Activated CD8-positive, alpha-beta memory T cell treated with anti-CD3 and anti-CD28 coated beads for 24 hours (primary cell): ENCODE measurements around the gene MACROD2.

ENCODE experiments used
- DNase-seq: peaks from one replicate; pipeline ENCODE4 v3.0.0-alpha.2; 2020

The MACROD2 gene

DNA sequence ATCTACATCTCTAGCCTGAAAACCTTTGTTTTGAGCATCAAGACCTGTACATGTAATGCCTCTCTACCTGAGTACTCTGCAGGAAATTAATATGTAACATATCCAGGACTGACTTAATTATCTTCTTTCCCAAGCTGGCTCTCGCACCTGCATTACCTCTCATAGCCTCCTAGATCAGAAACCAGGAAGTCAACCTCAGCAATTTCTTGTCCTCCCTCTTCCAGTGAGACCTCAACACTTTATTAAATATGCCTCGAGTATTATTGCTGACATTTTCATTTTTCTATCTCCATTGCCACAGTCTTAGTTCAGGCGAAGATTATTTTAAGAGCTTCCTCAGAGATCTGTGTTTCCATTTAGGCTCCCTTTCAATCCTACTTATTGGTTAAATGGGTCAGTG lies 69.0 kb downstream of the MACROD2 start:
- DNase-seq, result no peak

DNA sequence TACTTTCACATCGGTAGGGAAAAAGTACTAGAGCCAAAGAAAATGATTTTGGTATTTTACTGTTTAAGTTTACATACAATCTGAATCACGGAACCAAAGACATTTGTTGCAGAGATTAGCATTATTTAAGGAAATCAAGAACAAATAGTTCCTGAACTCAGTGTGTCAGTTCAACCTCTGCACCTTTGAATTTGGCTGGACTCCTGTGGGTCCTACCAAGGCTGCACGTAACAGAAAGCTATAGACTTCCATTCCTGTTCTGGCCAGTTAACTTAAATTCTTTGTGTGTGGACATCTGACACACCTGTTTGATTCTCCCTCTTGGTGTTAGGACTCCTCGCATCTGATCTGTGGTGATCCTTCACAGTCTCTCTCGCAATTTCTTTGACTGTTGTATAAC lies 69.6 kb downstream of the MACROD2 start:
- no peak for DNase-seq

DNA sequence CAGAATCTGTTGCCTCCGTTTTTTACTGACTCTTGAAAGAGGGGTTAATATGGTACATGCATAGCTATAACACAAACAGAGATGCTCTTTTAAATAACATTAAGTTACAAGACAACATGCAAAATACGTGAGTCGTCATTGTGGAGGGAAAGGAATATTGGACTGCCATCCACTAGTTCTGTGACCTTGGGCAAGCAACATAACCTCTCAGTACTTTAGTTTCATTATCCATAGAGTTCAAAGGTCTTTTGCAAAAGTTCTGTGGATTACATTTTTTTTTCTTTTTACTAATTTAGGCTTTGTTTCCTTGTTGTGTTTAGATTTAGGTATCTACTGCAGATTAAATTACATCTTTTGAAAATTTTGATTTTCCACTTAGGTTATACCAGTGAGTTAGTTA lies 70.5 kb downstream of the MACROD2 start:
- DNase-seq, result no peak

DNA sequence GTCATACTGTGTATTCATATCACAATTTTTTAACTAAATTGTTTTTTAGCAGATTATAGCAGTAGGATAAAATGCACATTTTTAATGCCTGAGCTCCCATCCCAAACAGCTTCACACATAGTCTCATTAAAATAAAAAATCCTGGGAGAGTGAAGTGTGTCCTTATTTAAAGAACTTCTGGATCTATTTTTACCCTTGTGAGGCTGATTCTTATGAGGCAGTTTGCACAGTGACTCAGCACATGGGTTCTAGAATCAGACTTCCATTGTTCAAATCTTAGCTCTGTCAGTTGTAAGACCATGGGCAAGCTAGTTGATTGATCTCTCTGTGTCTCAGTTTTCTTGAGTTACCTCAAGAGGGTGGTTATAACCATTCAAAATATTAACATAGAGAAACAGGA lies 72.3 kb downstream of the MACROD2 start:
- no peak for DNase-seq

DNA sequence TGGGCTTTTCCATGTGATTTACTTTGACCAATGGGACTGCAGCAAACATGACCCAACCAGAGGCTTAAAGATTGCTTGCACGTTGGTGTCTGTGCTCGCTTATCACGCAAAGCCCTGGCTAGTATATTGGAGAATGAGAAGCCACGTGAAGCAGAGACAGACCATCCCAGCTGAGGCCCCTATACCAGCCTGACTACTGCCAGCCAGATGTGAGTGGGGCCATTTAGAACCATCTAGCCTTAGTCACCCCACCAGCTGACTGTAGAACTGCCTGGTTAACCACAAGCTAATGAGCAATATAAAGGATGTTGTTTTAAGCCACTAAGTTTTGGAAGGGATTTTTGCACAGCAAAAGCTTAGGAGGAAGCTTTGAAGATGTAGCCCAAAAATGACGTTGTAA lies 74.5 kb downstream of the MACROD2 start:
- no peak for DNase-seq

DNA sequence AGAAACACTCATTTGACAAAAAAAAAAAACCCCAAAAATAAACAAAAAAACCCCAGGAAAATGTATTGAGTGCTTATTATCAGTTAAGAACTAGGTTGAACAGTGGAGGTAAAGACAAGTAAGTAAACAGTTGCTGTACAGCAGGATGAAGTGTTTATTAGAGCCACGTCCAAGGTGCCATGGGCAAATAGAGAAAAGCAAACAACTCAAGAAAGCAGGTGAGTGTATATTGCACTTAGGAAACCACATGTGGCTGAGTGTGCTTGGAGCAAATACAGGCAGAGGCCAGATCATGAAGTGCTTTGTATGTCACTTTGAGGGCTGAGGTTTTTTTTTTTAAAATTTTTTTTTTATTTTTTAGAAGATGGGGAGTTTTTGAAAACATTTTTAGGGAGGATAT lies 98.3 kb downstream of the MACROD2 start:
- DNase-seq, result no peak

DNA sequence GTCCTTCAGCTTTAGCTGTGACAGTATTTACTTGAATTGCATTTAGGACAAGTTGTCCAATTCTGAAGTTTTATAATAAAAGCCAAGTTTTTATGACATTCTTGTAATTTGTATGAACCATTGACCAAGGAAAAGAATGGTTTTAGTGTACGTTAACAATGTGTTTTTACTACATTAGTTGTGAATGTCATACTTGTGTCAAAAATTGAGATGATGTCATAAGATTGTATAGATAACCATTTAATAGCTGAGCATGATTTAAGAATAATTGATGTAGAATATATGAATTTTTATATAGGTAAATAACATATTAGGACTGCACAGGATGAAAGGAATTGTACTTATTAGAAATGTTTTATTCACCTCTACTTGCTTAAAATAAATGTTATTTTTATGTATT lies 102.9 kb downstream of the MACROD2 start:
- no peak for DNase-seq

DNA sequence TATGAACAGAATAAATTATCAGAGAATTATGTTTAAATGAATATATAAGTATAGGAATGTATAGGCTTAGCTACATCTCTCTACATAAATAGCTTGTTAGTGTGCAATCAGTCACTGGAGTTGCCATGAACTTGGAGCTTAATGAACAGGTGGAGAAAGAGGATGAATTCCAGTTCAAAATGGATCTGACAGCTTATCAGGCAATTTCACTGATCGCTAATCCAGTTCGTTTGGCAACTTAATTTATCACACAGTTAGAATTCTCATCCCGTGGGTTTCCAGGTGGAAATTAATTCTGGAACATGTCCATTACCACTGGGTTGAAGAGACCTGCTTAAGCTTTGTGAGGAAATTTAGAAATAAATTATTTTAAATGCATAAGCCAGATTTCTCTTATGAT lies 118.1 kb downstream of the MACROD2 start:
- no peak for DNase-seq

DNA sequence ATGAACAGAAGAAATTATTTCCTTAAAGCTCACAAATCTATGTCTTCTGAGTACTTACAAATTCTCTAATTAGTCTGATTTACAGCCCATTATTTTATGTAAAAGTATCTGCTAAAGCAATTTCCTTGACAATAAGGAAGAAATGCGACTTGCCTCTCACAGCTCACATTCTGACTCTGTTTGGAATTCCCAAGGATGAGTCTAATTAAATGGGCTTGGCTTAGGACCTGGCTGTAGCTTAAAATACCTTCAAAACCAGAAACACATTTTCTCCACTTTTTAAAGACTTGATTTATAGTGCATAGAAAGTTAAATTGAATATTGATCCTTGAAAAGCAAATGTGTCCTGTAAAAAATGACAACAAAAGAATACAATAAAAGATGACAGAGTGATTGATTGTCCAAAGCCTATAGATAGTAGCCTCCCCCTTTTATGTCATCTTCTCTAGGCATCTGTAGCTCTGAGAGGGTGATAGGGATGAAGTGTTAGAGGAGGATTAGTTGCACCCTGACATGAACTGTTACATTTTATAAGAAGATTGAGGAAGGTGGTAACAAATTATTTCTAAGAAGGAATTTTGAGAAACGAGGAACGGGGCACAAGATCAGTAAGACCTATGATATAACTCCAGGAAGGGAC lies 118.9 kb downstream of the MACROD2 start:
- no peak for DNase-seq

DNA sequence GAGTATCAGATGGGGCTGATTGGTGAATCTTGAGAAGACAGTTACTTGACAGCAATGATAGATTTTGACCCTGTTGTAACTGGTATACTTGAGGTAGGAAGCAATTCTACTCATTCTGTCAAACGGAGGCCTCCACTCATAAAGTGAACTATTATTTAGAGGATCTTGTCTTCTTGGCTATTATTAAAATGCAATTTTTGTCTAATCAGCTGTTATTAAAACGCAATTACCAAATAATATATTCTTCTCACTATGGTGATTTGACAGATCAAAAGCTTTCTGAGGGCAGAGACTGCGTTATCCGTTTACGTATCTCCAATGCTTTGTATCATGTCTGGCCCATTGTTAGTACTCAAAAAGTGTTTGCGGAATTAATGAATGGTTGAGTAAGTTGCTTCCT lies 120.7 kb downstream of the MACROD2 start:
- no peak for DNase-seq

DNA sequence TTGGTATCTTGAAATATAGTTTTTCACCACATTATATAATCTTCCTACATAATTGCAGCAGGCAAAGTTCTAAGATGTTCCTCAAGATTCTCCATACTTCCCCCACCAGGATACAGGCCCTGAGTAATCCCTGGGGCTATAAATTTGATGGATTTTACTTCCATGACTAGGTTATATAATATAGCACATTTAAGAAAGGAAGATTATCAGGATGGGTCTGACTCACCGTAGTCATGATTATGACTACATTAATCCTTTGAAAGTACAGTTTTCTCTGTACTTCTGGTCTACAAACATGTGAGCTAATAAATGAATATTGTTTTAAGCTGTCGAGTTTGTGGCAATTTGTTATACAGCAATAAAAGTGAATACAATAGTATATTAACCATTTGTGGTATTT lies 122.5 kb downstream of the MACROD2 start:
- DNase-seq, result no peak

DNA sequence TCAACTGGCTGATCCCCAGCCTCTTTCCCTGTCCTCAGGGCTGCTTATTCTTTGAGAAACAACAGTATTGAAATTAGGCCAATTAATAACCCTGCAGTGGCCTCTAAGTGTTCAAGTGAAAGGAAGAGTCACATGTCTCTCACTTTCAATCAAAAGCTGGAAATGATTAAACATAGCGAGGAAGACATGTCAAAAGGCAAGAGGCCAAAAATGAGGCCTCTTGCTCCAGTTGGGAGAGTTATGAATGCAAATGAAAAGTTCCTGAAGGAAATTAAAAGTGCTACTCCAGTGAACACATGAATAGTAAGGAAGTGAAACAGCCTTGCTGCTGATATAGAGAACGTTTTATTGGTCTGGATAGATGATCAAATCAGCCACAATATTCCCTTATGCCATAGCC lies 131.5 kb downstream of the MACROD2 start:
- DNase-seq, result no peak

DNA sequence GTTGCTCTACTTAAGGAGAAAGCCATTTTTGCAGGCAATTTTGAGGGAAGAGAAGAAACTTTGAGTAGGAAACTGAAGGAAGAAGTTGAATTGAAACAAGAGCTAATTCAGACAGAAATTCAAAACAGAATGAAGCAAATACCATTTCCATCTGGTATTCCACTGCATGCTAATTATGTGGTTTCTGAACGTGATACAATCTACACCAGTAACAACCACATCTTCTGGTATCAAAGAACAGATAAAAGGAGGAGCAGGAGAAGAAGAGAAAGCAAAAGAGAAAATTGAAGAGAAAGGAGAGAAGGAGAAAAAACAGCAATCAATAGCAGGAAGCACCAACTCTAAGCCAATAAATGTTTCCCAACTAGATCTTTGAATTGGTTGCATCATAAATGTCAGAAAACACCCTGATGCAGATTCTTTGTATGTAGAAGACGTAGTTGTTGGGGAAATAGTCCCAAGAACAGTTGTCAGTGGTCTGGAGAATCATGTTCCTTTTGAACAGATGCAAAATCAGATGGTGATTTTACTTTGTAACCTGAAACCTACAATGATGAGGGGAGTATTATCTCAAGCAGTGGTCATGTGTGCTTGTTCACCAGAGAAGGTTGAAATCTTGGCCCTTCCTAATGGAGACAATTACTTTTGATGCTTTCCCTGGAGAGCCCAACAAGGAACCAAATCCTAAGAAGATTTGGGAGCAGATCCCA lies 132.4 kb downstream of the MACROD2 start:
- DNase-seq, result no peak

DNA sequence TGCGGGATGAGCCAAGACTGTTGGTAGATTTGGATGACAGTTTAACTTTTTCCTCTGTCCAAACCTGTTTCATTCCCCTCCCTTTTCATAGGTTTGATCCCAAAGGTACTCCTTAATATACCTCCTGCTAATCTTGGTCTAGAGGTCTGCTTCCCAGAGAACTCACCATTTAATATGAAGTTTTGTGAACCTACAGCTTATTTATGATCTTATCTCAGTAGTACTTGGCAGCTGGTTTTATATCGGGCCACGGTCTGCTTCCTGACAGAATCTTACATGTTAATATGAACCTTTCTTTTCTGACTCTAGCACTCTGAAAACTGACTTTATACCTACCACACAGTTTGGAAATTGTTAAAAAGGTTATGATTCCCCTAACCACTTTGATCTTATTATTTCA lies 138.7 kb downstream of the MACROD2 start:
- no peak for DNase-seq

DNA sequence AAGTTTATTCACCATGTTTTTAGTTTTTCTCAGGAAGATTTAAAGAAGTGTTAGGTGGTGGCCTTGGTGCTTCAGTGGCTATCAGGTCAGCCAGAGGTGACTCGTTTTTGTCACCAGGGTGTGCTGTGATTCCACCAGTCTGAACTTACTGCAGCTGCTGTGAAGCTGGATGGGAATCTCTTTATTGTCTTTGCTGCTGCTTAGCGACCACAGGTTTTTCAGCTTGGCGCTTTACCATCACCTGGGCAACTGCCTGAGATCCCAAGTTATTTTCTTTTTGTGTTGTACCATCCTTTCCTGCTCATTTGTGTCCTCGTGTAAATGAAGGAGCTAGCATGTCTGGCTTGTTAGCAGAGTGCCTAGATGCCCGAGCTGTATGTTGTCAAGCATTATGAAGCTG lies 146.9 kb downstream of the MACROD2 start:
- no peak for DNase-seq

DNA sequence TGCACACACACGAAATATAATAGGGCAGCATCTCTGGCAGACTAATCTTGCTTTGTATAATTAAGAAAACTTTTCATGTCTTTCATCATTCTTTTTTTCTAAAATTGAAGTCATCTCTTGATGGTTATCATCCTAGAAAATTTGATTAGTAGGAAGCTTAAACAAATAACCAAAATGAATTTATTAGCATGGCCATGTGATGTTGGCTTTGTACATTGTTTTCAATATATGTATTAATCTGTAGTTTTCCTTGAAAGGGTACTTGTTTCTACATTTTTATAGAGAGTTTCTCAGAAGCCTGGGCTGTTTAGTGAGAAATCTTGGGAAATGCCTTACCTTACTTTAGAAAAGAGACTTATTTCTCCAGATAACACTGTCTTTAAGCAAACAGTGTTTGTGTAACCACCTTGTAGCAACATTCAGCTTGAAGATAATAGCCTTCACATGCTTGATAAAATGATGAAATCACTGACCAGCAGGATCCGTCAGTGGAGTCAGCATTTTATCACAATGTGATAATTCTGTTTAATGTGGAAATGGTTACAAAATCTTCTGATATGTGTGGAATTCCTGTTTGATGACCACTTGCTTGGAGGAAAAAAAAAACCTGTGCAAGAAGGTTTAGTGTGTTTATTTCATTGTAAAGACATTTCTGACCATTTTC lies 147.8 kb downstream of the MACROD2 start:
- no peak for DNase-seq

DNA sequence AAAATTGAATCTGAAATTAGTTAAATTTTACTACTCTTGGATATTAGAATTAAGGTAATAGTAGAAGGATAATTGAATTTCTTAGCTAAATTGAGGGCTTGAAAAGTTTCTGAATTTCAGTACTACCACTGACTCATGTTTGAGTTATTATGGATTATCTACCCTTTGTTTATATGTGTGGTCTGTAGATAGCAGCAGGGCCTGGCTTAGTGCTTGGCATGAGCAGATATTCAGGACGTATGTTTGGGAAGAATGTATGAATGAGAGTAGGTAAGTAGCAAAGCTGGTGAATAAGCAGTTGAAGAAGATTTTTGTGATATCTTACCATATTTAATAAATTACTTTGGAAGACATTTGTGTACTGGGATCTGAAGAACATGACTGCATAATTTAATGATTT lies 152.7 kb downstream of the MACROD2 start:
- no peak for DNase-seq

DNA sequence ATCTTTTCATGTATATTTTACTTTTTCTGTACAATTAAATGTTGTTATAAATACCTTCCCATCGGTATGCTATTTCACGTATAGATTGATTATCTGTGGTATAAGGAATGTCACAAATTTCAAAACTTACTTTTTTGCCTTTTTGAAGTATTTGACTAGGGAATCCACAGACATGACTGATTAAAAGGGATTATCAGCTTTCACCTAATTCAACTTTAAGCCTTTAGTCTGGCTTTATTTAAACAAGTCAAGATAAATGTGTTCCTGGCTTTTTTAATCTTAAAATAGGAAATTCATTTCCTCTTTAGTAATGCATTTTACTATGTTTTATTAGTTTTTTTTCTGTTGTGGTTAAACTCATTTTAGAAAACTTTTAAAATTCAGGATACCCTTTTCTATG lies 160.0 kb downstream of the MACROD2 start:
- no peak for DNase-seq

DNA sequence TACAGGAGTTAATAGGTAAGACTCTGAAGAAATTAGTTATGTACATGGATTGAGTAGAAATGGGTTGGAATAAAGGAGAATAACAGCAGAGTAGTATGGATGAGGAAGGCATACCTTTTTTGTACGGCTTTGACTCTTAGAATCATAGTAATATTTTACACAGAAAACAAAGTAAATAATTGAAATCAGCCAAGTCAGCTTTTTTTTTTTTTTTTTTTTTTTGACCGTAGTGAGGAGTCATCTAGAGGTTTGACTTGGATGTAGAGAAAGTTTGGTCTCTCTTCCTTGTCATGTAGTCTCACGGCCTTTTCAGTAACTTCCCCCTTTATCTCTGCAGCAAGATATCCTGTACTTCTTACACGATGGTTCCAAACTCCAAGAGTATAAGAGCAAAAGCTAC lies 183.2 kb downstream of the MACROD2 start:
- DNase-seq, result no peak

DNA sequence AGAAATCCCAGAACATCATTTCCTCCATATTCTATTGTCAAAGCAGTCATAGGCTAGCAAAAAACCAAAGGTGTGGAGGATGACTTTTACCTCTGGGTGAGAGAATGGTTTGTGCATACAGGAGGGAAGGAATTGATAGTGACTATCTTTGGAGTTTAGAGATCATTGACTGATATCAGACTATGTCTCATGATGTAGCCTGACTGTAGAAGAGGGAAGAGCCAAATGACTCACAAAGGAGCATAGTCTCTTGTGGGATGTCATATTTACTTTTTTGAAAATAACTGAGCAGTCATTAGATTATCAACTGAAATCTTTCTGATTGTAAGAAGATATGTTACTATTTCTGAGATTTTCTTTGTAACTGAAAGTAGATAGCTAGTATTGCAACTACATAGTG lies 183.6 kb downstream of the MACROD2 start:
- no peak for DNase-seq

DNA sequence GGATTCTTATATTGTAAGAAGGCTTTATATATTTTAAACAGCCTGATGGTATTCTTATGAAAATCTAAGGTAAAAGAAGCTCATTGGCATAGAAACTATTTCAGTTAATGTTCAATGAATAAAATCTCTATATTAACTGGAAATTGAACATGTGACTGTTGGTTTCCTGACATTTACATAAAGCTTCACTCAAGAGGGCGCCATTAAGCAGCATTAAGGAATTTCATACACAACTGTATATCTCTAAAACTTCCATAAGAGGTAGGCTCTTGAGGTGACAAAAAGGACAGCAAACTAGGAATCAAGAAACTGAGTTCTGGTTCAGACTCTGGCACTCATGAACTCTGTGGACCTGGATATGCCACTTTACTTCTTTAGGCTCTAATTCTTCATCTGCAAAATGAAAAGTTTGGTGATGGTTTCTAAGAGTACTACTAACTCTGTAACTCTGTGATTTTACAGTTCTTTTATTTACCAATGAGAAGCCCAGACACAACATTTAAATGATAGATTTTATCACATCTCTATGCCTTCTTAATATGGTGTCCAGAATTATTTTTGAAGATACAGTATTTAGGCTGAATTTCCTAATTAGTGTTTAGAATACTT lies 194.6 kb downstream of the MACROD2 start:
- no peak for DNase-seq

DNA sequence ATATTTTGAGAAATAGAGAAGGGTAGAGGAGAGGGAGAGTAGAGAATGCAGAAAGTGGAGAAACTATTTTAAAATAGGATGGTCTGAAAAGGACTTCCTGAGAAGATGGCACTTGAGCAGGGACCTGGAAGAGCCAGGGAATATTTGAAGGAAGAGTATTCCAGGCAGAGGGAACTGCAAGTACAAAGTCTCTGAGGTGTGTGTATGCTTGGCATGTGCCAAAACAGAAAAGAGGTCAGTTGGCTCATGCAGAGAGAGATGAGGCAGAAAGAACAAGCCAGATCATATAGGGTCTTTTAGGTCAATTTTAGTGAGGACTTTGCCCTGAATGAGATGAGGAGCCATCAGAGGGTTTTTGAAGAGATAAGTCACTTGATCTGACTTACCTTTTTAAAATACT lies 196.2 kb downstream of the MACROD2 start:
- DNase-seq, result no peak

DNA sequence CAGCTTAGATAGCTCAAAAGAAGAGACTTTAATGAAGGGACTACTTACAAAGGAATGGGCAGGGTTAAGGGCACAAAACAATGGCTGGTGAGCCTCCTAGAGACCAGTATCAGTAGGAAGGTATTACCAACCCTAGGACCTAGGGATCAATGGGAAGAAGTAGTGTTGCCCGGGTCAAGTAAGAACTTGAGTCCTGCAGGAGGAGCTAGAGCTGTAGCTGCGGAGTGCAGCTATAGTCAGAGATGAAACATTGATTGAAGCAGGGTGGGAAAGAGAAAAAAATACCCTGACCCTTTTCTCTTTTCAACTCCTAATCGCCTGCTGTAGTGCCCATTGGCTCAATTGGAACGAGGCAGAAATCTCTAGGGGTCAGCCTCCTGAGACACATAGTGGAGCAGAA lies 198.1 kb downstream of the MACROD2 start:
- no peak for DNase-seq

DNA sequence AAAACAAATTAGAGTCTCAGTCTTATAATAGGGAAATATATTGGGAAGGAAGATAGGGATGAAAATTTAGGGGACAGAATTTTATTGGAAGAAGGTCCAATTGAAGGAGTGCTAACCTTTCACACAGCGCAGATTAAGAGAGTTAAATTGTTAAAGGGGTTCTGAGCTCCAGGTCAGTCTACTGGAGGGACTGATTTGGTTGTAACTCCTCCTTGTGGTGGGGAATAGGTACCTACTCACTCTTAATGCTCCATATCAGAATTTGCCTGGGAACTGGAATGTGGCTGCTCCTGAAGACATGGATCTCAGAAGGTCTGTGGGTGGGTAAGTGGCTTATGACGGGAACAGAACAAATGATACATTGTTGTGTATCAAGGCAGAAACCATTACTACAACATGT lies 198.6 kb downstream of the MACROD2 start:
- no peak for DNase-seq
